ENCODE results near the gene FOXC1.

Gene FOXC1

DNA sequence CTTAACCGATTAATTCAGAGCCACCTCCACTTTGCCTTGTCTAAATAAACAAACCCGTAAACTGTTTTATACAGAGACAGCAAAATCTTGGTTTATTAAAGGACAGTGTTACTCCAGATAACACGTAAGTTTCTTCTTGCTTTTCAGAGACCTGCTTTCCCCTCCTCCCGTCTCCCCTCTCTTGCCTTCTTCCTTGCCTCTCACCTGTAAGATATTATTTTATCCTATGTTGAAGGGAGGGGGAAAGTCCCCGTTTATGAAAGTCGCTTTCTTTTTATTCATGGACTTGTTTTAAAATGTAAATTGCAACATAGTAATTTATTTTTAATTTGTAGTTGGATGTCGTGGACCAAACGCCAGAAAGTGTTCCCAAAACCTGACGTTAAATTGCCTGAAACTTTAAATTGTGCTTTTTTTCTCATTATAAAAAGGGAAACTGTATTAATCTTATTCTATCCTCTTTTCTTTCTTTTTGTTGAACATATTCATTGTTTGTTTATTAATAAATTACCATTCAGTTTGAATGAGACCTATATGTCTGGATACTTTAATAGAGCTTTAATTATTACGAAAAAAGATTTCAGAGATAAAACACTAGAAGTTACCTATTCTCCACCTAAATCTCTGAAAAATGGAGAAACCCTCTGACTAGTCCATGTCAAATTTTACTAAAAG is 2.7 kb downstream of the FOXC1 start:
- DNase-seq (ENCODE audit: low read depth), result no peak

DNA sequence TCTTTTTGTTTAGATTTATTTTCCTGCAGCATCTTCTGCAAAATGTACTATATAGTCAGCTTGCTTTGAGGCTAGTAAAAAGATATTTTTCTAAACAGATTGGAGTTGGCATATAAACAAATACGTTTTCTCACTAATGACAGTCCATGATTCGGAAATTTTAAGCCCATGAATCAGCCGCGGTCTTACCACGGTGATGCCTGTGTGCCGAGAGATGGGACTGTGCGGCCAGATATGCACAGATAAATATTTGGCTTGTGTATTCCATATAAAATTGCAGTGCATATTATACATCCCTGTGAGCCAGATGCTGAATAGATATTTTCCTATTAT is 3.2 kb downstream of the FOXC1 start:
- DNase-seq (ENCODE audit: low read depth), result no peak

DNA sequence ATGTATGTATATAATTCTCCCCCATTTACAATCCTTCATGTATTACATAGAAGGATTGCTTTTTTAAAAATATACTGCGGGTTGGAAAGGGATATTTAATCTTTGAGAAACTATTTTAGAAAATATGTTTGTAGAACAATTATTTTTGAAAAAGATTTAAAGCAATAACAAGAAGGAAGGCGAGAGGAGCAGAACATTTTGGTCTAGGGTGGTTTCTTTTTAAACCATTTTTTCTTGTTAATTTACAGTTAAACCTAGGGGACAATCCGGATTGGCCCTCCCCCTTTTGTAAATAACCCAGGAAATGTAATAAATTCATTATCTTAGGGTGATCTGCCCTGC is 3.6 kb downstream of the FOXC1 start:
- no peak for DNase-seq (ENCODE audit: low read depth)

DNA sequence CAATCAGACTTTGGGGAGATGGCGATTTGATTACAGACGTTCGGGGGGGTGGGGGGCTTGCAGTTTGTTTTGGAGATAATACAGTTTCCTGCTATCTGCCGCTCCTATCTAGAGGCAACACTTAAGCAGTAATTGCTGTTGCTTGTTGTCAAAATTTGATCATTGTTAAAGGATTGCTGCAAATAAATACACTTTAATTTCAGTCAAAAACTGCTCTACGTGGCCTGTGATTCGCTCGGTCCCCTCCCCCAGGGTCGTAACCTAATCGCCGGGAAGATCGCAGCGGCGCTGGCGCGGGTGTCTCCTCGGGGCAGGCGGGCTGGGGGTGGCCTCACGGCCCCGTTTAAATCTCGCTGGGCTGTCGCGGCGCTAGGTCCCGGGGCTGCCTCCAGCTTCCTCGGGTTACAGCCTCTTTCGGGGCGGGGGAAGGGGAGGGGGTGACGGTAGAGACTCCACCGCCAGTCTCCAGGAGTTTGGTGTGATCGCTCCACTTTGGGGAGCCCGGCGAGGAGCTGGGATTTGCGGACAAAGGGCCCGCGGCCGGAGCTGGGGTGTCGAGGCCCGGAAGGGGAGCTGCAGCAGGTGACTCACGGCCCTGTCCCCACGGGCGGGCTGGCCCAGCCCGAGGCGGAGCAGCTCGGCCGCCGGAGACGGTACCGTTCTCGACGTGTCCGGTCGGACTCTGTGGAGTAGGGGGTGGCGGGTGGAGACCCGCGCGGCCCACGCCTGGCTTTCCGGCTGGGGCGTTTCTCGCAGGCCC is 4.2 kb downstream of the FOXC1 start:
- no peak for DNase-seq (ENCODE audit: low read depth)

DNA sequence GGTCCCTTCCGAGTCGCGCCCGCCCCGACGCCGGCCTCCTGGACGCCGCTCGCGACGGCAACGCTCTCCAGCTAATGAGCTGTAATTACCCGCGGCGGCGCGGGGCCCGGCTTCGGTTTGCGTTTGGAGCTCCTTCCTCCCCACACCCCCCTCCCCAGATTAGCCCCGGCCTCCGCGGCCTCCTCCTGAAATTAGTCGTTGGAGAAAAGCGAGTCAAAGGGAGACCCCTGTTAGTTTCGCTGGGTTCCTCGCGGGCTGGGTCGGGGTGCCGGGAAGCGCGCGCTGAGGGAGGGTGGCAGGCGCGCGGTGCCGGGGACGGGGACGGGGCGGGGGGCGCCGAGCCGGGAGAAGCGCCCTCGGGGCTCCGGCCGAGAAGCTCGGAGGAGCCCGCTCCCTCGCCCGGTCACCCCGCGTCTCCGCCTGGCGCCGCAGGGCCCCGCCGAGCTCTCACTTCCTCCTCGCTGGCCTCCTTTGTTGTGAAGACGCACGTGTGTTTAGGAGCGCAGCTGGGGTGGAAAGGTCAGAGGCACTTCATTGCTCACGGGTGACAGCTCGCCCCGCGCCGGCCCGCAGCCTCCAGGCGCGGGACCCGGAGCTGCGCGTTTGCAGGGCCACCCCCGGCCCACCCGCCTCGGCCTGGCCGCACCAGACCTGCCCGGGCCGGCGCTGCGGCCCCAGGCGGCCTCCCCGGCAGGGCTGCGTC is 4.9 kb downstream of the FOXC1 start:
- no peak for DNase-seq (ENCODE audit: low read depth)

DNA sequence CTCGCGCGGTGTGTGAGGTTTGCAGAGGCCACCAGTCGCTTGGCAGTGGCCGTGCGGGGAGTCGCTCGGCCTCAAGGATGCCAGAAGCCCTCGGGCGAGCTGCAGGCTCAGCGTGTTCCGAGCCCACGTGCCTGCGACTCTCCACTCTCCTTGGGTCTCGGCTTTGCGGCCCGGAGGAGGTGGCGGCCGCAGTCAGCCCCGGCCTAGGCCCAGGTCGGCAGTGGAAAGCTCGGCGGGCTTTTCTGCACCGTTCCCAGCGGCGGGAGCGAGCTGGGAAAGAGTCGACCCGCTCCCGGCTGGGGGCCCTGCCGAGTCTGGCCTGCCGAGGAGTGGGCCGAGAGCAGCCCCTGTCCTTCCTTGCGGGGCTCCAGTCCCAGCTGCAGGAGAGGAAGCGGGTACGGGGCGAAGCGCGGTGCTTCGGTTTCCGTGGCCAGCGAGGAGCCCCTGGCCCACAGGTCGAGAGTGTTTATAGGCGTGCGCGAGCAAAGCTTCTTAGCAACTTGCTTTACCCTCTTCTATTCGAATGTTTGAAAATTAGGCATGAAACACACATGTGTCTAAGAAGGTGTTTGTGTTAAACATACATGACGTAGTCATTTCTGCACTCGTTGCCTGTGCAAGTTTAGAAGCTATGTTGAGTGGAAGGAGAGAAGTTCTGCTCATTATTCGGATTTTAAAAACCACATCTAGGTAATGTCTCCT is 5.6 kb downstream of the FOXC1 start:
- no peak for DNase-seq (ENCODE audit: low read depth)

DNA sequence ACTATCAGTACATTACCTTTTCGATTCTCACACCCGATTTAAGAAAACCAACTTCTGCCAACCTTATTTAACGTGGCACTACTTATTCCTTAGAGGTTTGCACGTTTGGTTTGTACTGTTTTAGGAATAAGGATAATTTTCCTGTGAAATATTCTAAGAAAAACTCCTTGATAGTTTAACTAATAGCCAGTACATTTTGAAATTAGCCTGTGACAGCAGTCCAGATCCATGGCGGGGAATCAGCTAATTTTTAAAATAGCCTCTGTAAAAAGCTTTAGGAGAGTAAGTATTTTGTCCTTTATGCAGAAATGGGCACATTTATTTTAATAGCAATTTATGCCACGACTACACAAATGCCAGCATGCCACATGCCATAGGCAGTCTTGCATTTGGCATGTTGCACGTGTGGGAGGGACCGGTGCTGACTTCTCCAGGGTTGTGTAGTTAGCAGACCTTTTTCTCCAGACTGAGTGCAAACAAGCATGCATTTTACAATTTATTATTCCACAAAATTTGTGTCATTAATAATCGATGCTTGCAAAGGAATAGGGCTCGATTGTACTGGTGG is 6.2 kb downstream of the FOXC1 start:
- no peak for DNase-seq (ENCODE audit: low read depth)

DNA sequence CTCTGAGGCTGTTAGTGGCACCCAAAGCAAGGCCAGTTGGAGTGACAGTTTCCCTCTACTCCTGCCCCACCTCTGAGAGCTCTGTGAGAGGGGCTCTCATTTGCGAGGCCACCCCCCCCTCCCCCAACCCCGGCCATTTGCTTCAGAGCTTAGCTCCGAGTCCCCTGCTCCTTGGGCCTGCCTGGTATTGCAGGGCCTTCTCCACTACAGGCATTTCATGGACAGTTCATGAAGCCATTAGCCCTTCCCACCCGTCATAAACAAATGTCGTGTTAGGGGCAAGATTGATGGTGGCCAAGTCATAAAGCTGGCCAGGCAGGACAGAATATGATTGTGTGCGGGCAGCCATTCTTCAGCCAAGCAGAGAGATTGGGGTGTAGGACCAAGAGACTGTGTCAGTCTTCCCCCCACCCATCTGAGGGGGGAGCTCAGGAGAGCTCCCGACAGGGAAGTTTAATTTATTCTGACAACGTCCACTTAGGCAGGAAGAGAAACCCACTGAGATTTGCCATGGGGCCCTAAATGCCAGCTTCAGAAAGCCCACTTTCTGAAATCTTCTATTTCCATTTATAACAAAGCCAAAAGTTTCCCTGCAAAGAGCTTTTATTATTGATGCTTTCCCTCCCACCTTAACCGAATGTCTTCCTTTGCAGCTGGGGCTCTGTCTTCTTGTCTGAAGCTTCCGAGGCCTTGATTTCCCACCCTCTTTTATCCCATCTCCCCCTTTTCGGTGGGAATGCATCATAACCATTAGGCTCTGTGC is 7.2 kb downstream of the FOXC1 start:
- DNase-seq (ENCODE audit: low read depth), result no peak

DNA sequence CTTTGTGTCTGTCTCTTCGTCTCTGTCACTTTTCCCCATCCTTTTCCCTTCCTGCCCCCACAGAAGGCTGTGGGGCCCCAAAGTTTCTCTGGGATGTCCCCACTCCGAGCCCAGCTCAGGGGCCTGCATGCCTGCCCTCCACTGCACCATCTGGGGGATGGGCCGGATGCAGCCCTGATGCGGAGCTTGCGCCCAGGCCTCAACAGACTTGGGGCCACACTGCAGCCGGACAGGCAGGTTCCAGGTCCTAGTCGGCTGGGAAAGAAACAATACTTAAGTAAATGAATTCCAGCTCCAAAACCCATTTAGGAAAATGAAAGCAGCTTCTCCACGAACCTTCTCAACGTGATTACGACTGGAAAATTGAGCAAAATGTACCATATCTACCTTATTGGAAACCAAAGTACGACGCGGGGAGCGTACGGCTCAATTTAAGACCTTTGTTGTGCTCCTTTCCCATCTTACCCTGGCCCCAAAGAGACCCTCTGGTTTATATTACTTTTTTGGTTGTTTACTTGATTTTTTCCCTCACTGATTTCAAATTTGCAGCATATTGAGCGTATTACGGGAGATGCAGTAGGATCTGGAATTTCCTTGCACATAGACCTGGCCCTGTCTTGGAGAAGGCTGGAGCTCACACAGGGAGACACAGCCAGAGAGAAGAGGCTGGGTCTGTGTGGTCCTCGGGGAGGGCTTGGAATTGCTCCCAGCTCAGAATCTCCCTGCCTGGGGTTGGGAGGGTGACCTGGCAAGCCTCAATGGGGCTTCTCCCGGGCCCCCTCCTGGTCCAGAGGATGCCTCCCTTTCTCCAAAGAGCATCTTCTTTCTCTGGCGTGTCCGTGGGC is 8.0 kb downstream of the FOXC1 start:
- DNase-seq (ENCODE audit: low read depth), result no peak

DNA sequence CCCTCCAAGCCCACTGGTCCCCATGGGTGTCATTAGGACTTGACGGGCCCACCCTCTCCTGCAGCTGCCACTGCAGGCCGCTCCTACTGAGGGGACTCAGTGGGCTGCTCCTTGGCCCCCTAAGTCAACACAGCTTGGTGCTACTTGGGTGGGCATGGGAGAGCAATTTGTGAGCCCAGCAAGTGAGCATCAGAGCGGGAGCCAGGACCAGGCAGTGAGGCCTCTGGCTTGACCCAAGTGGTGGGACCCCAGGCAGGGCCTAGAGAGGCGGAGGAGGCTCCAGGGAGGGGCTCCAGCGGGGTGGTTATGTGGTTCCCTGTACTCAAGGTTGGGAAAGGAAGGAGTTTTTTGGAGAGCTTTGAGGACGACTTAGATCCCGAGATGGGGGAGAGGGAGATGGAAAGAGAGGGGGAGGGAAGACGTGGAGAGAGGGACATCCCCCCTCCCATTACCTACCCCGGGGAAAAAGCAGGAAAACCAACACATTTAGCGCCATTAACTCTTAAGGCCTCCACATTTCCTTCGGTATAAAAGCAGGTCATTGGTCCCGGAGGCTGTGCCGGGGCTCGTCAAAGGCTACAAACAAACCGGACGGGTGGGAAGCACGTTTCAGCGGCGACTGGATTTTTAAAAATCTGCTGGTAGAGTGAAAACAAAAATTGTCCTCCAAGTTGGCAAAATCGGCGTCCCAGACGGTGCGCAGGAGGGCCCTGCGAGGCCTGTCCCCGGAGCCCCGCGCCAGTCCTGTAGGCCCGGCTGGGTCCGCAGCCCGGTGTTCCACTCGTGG is 8.8 kb downstream of the FOXC1 start:
- DNase-seq (ENCODE audit: low read depth), result no peak

DNA sequence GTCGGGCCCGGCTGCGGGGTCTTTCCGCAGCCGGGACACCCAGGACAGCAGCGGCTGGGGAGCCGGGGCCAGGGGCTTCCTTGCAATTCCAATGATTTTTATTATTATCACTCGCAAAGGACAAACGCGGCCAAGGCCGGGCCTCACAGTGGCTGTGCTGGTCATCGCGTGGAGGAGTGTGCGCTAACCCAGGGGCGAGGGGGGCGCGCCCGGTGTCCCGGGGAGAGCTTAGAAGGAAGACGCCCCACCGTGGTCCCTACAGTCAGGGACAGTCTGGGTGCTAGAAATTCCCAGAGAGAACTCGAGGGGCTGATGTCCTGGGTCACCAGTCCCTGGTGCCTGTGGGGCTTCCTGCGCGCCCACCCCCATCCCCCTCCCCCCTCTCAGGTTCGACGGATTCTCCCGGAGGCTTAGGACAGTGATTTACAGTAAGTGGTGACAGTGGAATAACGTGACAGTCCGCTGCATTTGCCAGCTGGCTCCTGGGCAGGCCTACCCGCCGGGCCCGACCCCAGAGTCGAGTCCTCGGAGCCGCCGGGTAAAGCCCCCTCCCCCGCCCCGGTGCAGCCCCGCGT is 9.5 kb downstream of the FOXC1 start:
- DNase-seq (ENCODE audit: low read depth), result no peak

DNA sequence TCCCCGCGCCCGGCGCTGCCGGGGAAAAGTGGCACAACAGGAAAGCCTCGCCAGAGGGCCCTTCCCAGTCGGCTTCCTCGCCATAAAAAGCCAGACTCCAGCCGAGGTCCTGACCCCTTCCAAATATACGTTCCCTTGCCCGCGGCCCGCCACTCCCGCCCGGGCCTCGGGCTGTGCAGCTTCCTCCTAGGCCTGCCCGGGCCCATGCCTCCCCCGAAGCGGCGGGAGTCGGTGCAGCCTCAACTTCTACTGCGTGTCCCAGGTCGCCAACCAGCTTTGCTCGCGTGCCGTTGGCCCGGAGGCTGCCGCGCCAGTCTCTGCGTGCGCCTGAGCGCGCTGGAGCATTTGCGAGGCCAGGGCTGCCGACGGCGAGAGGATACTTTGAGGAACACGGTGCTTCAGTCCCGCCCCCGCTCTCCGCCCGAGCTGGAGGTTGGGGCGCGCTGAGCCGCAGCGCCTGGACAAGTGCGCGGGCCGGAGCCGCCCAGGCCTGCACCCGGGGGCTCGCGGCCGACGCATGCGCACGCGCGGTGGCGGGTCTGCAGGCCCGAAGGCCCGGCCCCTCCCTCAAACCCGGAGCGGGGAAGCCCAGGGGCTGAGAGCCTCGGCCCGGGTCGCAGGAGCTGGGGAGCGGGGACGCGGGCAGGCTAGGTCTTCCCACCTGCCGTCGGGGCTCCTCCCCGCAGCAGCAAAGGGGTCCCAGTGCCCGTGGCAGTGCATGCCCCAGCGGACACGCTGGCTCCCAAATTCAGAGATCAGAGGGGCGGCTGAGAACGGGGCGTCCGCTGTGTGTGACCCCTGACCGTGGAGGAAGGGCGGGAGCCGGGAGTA is 10.2 kb downstream of the FOXC1 start:
- DNase-seq (ENCODE audit: low read depth), result no peak

DNA sequence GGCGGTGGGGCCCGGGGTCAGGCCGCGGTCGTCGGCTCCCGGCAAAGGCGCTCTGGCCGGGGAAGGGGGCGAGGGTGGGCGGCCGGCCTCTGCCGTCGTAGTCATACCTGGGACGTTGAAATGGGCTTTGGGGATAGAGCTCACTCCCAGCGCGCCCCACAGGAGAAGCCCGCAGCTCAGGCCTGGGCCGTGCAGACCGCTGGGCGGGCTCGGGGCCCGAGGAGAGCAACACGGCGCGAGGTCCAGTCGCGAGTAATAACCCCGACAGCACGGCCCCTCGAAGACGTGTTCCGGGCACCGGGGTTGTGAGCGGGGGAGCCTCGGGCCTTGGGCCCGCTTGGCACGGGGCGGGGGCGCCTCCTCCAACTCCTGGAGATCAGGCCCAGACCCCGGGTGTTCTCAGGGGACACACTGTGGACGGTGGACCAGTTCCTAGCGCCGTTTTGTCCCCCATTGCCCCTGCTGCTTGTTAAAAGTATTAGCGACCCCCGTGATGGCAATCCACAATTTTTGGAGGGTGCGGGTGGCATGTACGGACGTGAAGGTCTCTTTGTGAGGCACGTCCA is 10.9 kb downstream of the FOXC1 start:
- no peak for DNase-seq (ENCODE audit: low read depth)

DNA sequence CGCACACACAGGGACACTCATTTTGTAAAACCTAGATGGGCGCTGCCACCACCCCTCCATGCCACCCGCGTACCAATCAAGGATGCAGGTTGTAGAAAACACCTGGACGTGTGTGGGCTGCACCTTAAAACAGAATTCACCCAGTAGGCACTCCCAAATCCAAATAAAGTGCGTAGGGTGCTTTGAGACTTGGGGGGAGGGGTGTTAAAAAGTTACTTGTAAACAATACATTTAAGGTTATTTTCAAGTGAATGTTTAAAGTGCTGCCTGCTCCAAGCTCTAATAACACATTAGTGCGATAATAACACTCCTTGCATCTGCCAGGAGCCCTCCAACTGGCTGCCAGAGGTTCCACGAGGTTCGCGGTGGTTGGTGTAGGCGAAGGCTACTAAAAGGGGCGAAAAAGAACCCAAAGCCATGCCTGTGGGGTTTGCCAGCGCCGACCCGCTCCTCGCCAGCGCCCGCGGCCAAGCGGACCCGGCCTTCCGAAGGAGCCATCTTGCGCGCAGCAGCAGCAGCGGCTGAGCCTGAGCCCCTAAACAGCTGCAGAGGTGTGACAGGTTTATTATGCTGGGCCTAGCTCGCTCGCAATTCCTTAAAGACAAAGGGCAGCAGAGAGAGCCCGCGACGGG is 11.5 kb downstream of the FOXC1 start:
- DNase-seq (ENCODE audit: low read depth), result no peak

DNA sequence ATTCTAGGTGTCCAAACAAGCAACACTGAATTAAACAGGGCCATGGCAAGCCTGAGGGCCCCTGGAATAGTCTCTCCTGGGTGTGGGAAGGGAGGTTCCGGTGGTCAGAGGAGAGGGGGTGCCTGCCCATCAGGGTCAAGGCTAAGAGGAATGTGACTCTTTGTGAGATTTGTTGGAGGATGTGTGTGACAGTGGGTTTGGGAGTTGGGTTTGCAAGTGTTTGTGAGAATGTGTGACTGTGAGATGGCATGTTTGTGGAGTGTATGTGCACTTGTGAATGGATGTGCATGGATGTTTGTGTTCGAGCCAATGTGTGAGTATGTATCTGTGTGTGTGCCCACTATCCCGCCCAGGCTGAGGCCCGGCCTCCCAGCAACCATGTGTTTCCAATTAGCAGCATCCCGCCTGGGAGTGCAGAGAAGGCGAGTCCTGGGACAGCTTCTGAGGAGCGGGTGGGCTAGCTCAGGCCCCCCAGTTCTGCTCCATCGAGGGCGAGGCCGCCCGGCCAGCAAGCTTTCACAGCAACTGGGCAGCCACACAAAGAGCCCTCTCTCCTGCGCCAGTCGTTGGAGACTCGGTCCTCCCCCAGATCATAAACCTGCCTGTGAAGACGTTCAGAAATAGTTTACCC is 12.6 kb downstream of the FOXC1 start:
- no peak for DNase-seq (ENCODE audit: low read depth)

DNA sequence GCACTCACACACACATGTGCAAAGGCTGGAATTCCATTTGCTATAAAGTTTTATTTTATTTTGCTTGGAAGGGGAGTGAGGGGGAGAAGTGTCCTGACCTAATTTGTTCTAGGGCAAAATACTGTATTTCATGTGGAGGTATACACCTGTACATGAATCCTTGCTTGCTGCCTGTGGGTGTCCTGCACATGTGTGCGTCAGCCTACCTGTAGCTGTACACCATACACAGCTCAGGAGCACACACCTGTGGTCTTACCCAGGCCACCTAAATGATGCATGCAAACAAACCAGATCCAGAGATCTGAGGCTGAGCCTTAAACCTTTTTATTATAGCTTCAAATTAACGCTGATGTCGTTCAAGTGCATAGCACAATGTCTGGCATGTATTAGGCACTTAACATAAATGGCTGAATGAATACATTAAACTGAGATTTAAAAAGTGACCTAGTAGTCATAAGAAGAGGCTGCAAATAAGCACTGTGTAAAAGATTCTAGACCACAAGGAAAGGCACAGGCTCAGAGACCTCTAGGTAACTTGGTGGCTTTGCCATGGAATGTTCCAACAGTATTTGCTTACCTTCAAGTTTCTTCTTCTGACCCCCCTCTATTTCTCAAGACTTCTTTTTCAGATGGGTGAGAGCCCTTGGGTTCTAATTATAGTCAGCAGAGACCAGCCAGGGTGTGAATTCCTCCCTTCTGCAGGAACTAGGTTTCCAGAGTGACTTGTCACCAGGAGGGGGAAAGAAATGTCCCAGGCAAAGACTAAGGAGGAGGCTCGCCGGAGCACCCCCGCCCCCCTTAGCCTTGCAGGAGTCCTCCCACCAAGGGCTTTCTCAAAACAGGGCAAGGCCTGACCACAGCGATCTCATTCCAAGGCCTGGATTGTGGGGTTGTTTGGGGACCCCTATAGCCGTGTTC is 13.4 kb downstream of the FOXC1 start:
- no peak for DNase-seq (ENCODE audit: low read depth)

DNA sequence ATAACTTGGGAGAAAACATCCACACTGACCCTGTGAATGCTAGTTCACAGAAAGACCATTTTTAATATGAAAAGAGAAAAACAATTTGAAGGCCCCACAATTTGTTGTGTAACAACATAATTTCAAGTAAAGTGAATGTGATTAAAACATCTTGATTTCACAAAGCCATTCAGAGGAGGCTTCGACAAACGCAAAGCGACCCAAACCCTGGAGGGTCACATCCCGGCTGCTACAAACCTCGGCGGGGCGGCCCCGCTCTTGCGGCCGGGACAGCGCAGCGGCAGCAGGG is 14.0 kb downstream of the FOXC1 start:
- DNase-seq (ENCODE audit: low read depth), result no peak

All from T follicular helper cell (primary cell).